K562 (cell line): Measurements from ENCODE around the gene SAP30BP. TPM values are rescaled to one million over a fixed set of nuclear protein-coding genes. Genes with fewer than 3 reads are reported as not detected.

Experiments
- ADNP ChIP-seq: fragments of 200-800 bp; sonication (Bioruptor generic); IDR thresholded peaks from 2 replicates; pipeline ENCODE4 v1.6.1; 2016; ENCODE audit warnings: missing genetic modification characterization, missing compliant biosample characterization
- BRF1 ChIP-seq: IDR thresholded peaks from 3 replicates; pipeline ENCODE4 v1.6.1; 2011; ENCODE audit warnings: borderline replicate concordance, mild to moderate bottlenecking; ENCODE audit not compliant: insufficient read length; ENCODE audit errors: extremely low read depth
- CC2D1A ChIP-seq: fragments of 450-650 bp; IDR thresholded peaks from 2 replicates; pipeline ENCODE4 v1.6.1; 2017; ENCODE audit warnings: mild to moderate bottlenecking
- GTF2A2 ChIP-seq: IDR thresholded peaks from 2 replicates; pipeline ENCODE4 v1.6.1; 2016; ENCODE audit warnings: mild to moderate bottlenecking, missing genetic modification characterization, missing compliant biosample characterization
- IFI16 ChIP-seq: fragments of 250-450 bp; sonication (Bioruptor Pico); IDR thresholded peaks from 2 replicates; pipeline ENCODE4 v2.1.2; 2022; ENCODE audit warnings: mild to moderate bottlenecking, inconsistent platforms
- LEF1 ChIP-seq: fragments of 450-650 bp; IDR thresholded peaks from 2 replicates; pipeline ENCODE4 v1.6.1; 2016; ENCODE audit warnings: mild to moderate bottlenecking
- MECOM ChIP-seq: fragments of 250-450 bp; sonication (Bioruptor Pico); IDR thresholded peaks from 2 replicates; pipeline ENCODE4 v1.8.0; 2022; ENCODE audit warnings: inconsistent platforms
- MYNN ChIP-seq, 2 experiments: sonication (generic); formaldehyde crosslinking in 1 of 2; IDR thresholded peaks; 2 replicates each; pipeline versions ENCODE4 v1.5.0 to v1.6.1; 2016 to 2020; ENCODE audit warnings: antibody characterized with exemption in 1 of 2, missing genetic modification reagents in 1 of 2
- NELFE ChIP-seq: IDR thresholded peaks from 2 replicates; pipeline ENCODE4 v1.6.1; 2011; ENCODE audit warnings: mild to moderate bottlenecking; ENCODE audit not compliant: insufficient read depth, insufficient read length
- POLR2A ChIP-seq: fragments of 450-650 bp; conservative IDR thresholded peaks from 2 replicates; pipeline ENCODE4 v1.6.1; 2016
- RAD21 ChIP-seq, 2 experiments: fragments of 250-450 bp in 1 of 2; fragments of 450-650 bp in 1 of 2; sonication (Bioruptor Pico) in 1 of 2; formaldehyde crosslinking in 1 of 2; IDR thresholded peaks in 1 of 2; conservative IDR thresholded peaks in 1 of 2; 2 replicates each; pipeline versions ENCODE4 v1.4.0 to v1.8.0; 2020 to 2022; ENCODE audit warnings: mild to moderate bottlenecking in 2 of 2, moderate library complexity in 1 of 2
- SIX5 ChIP-seq, 2 experiments: IDR thresholded peaks; 2 replicates each; pipeline ENCODE4 v1.6.1; 2011; ENCODE audit warnings: low read length in 2 of 2, borderline replicate concordance in 1 of 2, low read depth in 1 of 2, mild to moderate bottlenecking in 1 of 2, moderate library complexity in 1 of 2; ENCODE audit not compliant: insufficient read depth in 1 of 2
- SLC30A9 ChIP-seq: fragments of 250-450 bp; sonication (Bioruptor Pico); IDR thresholded peaks from 2 replicates; pipeline ENCODE4 v1.8.0; 2022; ENCODE audit warnings: mild to moderate bottlenecking, moderate library complexity
- SPI1 ChIP-seq: IDR thresholded peaks from 2 replicates; pipeline ENCODE4 v1.6.1; 2011; ENCODE audit warnings: low read depth, low read length, control low read depth, borderline replicate concordance
- XRCC4 ChIP-seq: IDR thresholded peaks from one replicate; pipeline ENCODE4 v1.6.1; 2011; ENCODE audit not compliant: insufficient read depth, insufficient read length; ENCODE audit errors: extremely low read depth
- ZC3H4 ChIP-seq: sonication (generic); formaldehyde crosslinking; IDR thresholded peaks from 2 replicates; pipeline ENCODE4 v1.9.0; 2021; ENCODE audit warnings: missing genetic modification reagents, borderline replicate concordance
- ZNF253 ChIP-seq: fragments of 250-450 bp; sonication (Bioruptor Pico); conservative IDR thresholded peaks from 2 replicates; pipeline ENCODE4 v1.6.1; 2021; ENCODE audit warnings: mild to moderate bottlenecking
- polyA plus RNA-seq, 8 experiments: library from polyadenylated mRNA; depleted of rRNA in 4 of 8; stranded (reverse) in 5 of 8; unstranded in 3 of 8; fragments of >200 nt; fragmentation: Nextera tagmentation in 2 of 8; fragmentation: Illumina TruSeq in 1 of 8; extraction: Ambion mirVana in 2 of 8; extraction: Trizol in 1 of 8; gene quantifications; 2 replicates each; pipeline versions ENCODE4 v1.2.1 to v1.2.3, GENCODE V29; 2011 to 2014; ENCODE audit warnings: inconsistent platforms in 1 of 8, missing spikeins in 1 of 8
- total RNA-seq, 7 experiments: library from RNA; depleted of rRNA in 6 of 7; stranded (reverse); fragments of >200 nt in 6 of 7; fragmentation: Illumina TruSeq in 2 of 7; extraction: Trizol in 2 of 7; gene quantifications; 2 replicates each; pipeline versions ENCODE4 v1.2.1 to v1.2.3, GENCODE V29; 2011 to 2021; ENCODE audit warnings: low replicate concordance in 1 of 7
- TF ChIP-seq, protein P1 (sequence below): fragments of 450-650 bp; IDR thresholded peaks from 2 replicates; pipeline ENCODE4 v1.6.1; 2018; ENCODE audit warnings: mild to moderate bottlenecking, low read depth; ENCODE audit not compliant: partially characterized antibody
- TF ChIP-seq, protein P2 (sequence below): fragments of 450-650 bp; IDR thresholded peaks from 2 replicates; pipeline ENCODE4 v1.6.1; 2016; ENCODE audit warnings: antibody characterized with exemption
- TF ChIP-seq, protein P3 (sequence below): fragments of 450-650 bp; formaldehyde crosslinking; IDR thresholded peaks from 2 replicates; pipeline ENCODE4 v1.4.0; 2020; ENCODE audit warnings: mild to moderate bottlenecking, moderate library complexity
- TF ChIP-seq, protein P4 (sequence below): sonication (generic); formaldehyde crosslinking; IDR thresholded peaks from 2 replicates; pipeline ENCODE4 v1.8.1; 2023; ENCODE audit warnings: mild to moderate bottlenecking, missing genetic modification reagents

Gene SAP30BP
- total and polyA plus RNA-seq, 9 of the 15 experiments (the other 6 are each of a cell fraction or from before 2014, with no cell fraction given): 45.3 to 154 (median 71.7) TPM

DNA sequence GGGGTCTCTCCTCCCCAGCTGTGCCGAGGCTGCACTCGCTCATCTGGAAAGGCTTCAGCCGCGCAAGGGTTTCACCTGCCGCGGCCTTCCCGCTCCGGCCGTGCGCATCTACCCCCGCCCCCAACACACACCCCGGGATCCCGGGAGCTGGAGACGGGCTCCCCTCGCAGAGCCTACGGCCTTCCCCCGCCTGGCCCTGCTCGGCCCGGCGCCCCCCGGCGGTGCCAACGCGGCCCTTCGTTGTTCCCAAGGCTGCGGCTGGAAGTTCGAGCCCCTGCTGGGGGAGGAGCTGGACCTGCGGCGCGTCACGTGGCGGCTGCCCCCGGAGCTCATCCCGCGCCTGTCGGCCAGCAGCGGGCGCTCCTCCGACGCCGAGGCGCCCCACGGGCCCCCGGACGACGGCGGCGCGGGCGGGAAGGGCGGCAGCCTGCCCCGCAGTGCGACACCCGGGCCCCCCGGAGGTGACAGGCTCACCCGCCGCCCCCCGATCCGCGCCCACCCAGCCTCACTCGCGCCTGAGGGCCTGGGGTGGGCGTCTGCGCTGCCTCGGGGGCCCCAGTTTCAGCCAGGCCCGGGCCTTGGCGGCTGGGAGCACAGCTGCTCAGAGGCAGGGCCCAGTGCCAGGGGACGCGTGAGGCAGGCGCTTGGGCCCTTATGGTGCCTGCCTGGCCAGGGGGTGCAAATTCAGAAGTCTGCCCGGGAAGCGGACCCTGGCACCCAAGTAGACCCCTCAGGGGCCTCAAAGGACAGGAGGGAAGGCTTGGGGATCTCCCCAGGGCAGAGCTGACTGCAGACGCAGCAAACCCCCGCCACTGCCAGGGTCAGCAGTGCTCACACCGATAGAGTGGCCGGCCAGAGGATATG is 86.6 kb downstream of the SAP30BP start (continued):
- TF ChIP-seq, protein P1, sequence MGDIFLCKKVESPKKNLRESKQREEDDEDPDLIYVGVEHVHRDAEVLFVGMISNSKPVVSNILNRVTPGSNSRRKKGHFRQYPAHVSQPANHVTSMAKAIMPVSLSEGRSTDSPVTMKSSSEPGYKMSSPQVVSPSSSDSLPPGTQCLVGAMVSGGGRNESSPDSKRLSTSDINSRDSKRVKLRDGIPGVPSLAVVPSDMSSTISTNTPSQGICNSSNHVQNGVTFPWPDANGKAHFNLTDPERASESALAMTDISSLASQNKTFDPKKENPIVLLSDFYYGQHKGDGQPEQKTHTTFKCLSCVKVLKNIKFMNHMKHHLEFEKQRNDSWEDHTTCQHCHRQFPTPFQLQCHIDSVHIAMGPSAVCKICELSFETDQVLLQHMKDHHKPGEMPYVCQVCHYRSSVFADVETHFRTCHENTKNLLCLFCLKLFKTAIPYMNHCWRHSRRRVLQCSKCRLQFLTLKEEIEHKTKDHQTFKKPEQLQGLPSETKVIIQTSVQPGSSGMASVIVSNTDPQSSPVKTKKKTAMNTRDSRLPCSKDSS: no peak
- TF ChIP-seq MYNN (IDR thresholded peaks at IDR 0.05) (no peak), MYNN (CRISPR knock-in tag; IDR thresholded peaks at IDR 0.05) (no peak), MECOM (0 out of 2 replicates have a peak, but pooled peaks have one; percentile 20), LEF1 (no peak), GTF2A2 (tag) (no peak), BRF1 (no peak), SPI1 (no peak), RAD21 (CRISPR knock-in tag; conservative IDR thresholded peaks at IDR 0.05 in 1 of 2, IDR thresholded peaks at IDR 0.05 in 1 of 2) (peak; percentile 39 to 63), SIX5 (IDR thresholded peaks at IDR 0.05; ENCODE audit: borderline replicate concordance in 1 of 2, insufficient read depth in 1 of 2, low read depth in 1 of 2, low read length in 2 of 2) (no peak), IFI16 (CRISPR knock-in tag) (no peak), SLC30A9 (CRISPR knock-in tag) (no peak), NELFE (no peak), POLR2A (no peak; the same call in 1 of the 2 replicates), CC2D1A (no peak), XRCC4 (no peak), ADNP (tag) (peak; percentile 65; the same call in 1 of the 2 replicates), ZC3H4 (CRISPR knock-in tag) (no peak), ZNF253 (no peak)
- TF ChIP-seq, protein P2, sequence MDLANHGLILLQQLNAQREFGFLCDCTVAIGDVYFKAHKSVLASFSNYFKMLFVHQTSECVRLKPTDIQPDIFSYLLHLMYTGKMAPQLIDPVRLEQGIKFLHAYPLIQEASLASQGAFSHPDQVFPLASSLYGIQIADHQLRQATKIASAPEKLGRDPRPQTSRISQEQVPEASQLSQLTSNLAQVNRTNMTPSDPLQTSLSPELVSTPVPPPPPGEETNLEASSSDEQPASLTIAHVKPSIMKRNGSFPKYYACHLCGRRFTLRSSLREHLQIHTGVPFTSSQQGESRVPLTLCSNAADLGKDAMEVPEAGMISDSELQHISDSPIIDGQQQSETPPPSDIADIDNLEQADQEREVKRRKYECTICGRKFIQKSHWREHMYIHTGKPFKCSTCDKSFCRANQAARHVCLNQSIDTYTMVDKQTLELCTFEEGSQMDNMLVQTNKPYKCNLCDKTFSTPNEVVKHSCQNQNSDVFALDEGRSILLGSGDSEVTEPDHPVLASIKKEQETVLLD: no peak
- TF ChIP-seq, protein P3, sequence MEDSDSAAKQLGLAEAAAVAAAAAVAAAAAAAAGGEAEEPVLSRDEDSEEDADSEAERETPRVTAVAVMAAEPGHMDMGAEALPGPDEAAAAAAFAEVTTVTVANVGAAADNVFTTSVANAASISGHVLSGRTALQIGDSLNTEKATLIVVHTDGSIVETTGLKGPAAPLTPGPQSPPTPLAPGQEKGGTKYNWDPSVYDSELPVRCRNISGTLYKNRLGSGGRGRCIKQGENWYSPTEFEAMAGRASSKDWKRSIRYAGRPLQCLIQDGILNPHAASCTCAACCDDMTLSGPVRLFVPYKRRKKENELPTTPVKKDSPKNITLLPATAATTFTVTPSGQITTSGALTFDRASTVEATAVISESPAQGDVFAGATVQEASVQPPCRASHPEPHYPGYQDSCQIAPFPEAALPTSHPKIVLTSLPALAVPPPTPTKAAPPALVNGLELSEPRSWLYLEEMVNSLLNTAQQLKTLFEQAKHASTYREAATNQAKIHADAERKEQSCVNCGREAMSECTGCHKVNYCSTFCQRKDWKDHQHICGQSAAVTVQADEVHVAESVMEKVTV (CRISPR knock-in tag): no peak
- TF ChIP-seq, protein P4, sequence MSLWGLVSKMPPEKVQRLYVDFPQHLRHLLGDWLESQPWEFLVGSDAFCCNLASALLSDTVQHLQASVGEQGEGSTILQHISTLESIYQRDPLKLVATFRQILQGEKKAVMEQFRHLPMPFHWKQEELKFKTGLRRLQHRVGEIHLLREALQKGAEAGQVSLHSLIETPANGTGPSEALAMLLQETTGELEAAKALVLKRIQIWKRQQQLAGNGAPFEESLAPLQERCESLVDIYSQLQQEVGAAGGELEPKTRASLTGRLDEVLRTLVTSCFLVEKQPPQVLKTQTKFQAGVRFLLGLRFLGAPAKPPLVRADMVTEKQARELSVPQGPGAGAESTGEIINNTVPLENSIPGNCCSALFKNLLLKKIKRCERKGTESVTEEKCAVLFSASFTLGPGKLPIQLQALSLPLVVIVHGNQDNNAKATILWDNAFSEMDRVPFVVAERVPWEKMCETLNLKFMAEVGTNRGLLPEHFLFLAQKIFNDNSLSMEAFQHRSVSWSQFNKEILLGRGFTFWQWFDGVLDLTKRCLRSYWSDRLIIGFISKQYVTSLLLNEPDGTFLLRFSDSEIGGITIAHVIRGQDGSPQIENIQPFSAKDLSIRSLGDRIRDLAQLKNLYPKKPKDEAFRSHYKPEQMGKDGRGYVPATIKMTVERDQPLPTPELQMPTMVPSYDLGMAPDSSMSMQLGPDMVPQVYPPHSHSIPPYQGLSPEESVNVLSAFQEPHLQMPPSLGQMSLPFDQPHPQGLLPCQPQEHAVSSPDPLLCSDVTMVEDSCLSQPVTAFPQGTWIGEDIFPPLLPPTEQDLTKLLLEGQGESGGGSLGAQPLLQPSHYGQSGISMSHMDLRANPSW: no peak
